K562 (cell line): ENCODE results near the gene DHRS3. TPM values are rescaled to one million over a fixed set of nuclear protein-coding genes. Genes with fewer than 3 reads are reported as not detected.

ENCODE experiments used
- ATF1 ChIP-seq, 2 experiments: fragments of 450-650 bp in 1 of 2; IDR thresholded peaks; 2 replicates each; pipeline ENCODE4 v1.6.1; 2016; ENCODE audit warnings: missing compliant biosample characterization in 1 of 2, missing genetic modification characterization in 1 of 2
- ETV5 ChIP-seq: sonication (generic); formaldehyde crosslinking; IDR thresholded peaks from 2 replicates; pipeline ENCODE4 v1.4.0; 2020; ENCODE audit warnings: low read depth, mild to moderate bottlenecking, missing genetic modification reagents
- FOXM1 ChIP-seq, 2 experiments: fragments of 450-650 bp in 1 of 2; sonication (generic) in 1 of 2; formaldehyde crosslinking in 1 of 2; IDR thresholded peaks; 2 replicates each; pipeline versions ENCODE4 v1.6.1 to v1.9.0; 2017 to 2022; ENCODE audit warnings: low read depth in 2 of 2, mild to moderate bottlenecking in 2 of 2, missing genetic modification reagents in 1 of 2, moderate library complexity in 1 of 2
- JUNB ChIP-seq: fragments of 450-650 bp; formaldehyde crosslinking; conservative IDR thresholded peaks from 2 replicates; pipeline ENCODE4 v1.4.0; 2020; ENCODE audit warnings: mild to moderate bottlenecking
- KDM1A ChIP-seq, 2 experiments: fragments of 450-650 bp; IDR thresholded peaks; 2 replicates each; pipeline ENCODE4 v1.6.1; 2016; ENCODE audit warnings: mild to moderate bottlenecking in 2 of 2
- ZFPM2 ChIP-seq: fragments of 250-450 bp; sonication (Bioruptor Pico); IDR thresholded peaks from 2 replicates; pipeline ENCODE4 v1.5.1; 2022; ENCODE audit warnings: mild to moderate bottlenecking
- ZNF431 ChIP-seq: sonication (generic); formaldehyde crosslinking; IDR thresholded peaks from 2 replicates; pipeline ENCODE4 v1.8.0; 2022; ENCODE audit warnings: mild to moderate bottlenecking, missing genetic modification reagents
- ZNF586 ChIP-seq: fragments of 450-650 bp; formaldehyde crosslinking; conservative IDR thresholded peaks from 2 replicates; pipeline ENCODE4 v1.4.0; 2020; ENCODE audit warnings: mild to moderate bottlenecking, moderate library complexity
- ZSCAN32 ChIP-seq: fragments of 450-650 bp; formaldehyde crosslinking; IDR thresholded peaks from 2 replicates; pipeline ENCODE4 v1.4.0; 2020; ENCODE audit warnings: mild to moderate bottlenecking, moderate library complexity
- polyA plus RNA-seq, 8 experiments: library from polyadenylated mRNA; depleted of rRNA in 4 of 8; stranded (reverse) in 5 of 8; unstranded in 3 of 8; fragments of >200 nt; fragmentation: Nextera tagmentation in 2 of 8; fragmentation: Illumina TruSeq in 1 of 8; extraction: Ambion mirVana in 2 of 8; extraction: Trizol in 1 of 8; gene quantifications; 2 replicates each; pipeline versions ENCODE4 v1.2.1 to v1.2.3, GENCODE V29; 2011 to 2014; ENCODE audit warnings: inconsistent platforms in 1 of 8, missing spikeins in 1 of 8
- total RNA-seq, 7 experiments: library from RNA; depleted of rRNA in 6 of 7; stranded (reverse); fragments of >200 nt in 6 of 7; fragmentation: Illumina TruSeq in 2 of 7; extraction: Trizol in 2 of 7; gene quantifications; 2 replicates each; pipeline versions ENCODE4 v1.2.1 to v1.2.3, GENCODE V29; 2011 to 2021; ENCODE audit warnings: low replicate concordance in 1 of 7
- TF ChIP-seq, protein P1 (sequence below): fragments of 250-450 bp; sonication (Bioruptor Pico); IDR thresholded peaks from 2 replicates; pipeline ENCODE4 v1.5.0; 2021
- TF ChIP-seq, protein P2 (sequence below): IDR thresholded peaks from 2 replicates; pipeline ENCODE4 v1.6.1; 2012; ENCODE audit warnings: low read depth, low read length, improper control_type of control experiment, borderline replicate concordance
- TF ChIP-seq, protein P3 (sequence below): sonication (generic); formaldehyde crosslinking; IDR thresholded peaks from 2 replicates; pipeline ENCODE4 v1.8.0; 2022; ENCODE audit warnings: mild to moderate bottlenecking, low read depth, missing genetic modification reagents
- TF ChIP-seq, protein P4 (sequence below): sonication (generic); formaldehyde crosslinking; IDR thresholded peaks from 2 replicates; pipeline ENCODE4 v1.8.0; 2022; ENCODE audit warnings: mild to moderate bottlenecking, missing genetic modification reagents
- TF ChIP-seq, protein P5 (sequence below): sonication (generic); formaldehyde crosslinking; IDR thresholded peaks from 2 replicates; pipeline ENCODE4 v1.8.1; 2023; ENCODE audit warnings: mild to moderate bottlenecking, missing genetic modification reagents

DHRS3 gene
- total and polyA plus RNA-seq, 9 of the 15 experiments (the other 6 are each of a cell fraction or from before 2014, with no cell fraction given): 21.0 to 116 (median 58.7) TPM

DNA sequence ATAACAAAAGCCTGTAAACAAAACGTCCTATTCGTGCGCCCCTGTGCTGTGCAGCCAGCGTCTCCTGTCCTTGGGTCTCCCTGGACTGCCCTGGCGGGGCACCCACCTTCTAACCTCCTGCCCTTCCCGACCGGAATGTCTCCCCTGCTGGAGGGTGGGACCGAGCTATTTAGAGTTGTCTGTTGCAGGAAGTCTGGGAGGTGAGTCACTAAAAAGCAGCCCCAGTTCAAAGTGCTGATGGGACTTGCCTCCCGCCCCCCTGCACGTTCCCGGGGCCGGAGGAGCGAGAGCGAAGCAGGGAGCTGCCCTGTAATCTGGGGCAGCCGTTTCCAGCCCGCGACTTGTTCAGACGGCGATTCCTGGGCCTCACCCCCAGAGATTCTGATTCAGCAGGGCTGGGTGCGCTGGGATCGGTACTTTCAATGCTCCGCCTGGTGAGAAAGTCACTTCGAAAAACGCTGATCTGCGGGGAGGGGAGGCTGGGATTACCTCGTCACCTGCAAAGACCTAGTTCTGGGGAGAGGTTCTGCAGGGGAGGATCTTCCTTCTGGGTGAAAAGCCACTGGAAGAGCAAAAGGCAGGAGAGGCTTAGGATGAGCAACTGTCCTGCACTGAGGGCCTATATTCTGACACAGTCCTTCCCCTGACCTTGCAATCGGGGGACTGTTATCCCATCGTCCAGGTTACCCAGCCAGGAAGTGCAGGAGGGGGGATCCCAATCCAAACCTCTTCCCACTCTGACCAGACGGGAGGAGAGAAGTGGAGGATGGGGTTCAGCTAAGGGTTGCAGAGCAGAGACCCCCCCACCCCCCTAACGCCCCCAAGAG lies 1.2 kb upstream of the DHRS3 start (continued):
- TF ChIP-seq, protein P1, sequence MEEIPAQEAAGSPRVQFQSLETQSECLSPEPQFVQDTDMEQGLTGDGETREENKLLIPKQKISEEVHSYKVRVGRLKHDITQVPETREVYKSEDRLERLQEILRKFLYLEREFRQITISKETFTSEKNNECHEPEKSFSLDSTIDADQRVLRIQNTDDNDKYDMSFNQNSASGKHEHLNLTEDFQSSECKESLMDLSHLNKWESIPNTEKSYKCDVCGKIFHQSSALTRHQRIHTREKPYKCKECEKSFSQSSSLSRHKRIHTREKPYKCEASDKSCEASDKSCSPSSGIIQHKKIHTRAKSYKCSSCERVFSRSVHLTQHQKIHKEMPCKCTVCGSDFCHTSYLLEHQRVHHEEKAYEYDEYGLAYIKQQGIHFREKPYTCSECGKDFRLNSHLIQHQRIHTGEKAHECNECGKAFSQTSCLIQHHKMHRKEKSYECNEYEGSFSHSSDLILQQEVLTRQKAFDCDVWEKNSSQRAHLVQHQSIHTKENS (CRISPR knock-in tag): no peak
- TF ChIP-seq FOXM1 (IDR thresholded peaks at IDR 0.05; ENCODE audit: low read depth) (no peak), FOXM1 (CRISPR knock-in tag; IDR thresholded peaks at IDR 0.05; ENCODE audit: low read depth) (no peak), KDM1A (IDR thresholded peaks at IDR 0.05) (peak in 1 of 2 experiments; percentile 60; a peak in 2 of 4 replicates), ATF1 (CRISPR knock-in tag; IDR thresholded peaks at IDR 0.05) (no peak), ATF1 (tag; IDR thresholded peaks at IDR 0.05) (peak; percentile 9; the same call in 1 of the 2 replicates), JUNB (CRISPR knock-in tag) (no peak), ZFPM2 (CRISPR knock-in tag) (no peak), ZNF431 (CRISPR knock-in tag) (no peak), ZSCAN32 (CRISPR knock-in tag) (no peak), ZNF586 (CRISPR knock-in tag) (no peak), ETV5 (CRISPR knock-in tag) (peak; percentile 67)
- TF ChIP-seq, protein P2, sequence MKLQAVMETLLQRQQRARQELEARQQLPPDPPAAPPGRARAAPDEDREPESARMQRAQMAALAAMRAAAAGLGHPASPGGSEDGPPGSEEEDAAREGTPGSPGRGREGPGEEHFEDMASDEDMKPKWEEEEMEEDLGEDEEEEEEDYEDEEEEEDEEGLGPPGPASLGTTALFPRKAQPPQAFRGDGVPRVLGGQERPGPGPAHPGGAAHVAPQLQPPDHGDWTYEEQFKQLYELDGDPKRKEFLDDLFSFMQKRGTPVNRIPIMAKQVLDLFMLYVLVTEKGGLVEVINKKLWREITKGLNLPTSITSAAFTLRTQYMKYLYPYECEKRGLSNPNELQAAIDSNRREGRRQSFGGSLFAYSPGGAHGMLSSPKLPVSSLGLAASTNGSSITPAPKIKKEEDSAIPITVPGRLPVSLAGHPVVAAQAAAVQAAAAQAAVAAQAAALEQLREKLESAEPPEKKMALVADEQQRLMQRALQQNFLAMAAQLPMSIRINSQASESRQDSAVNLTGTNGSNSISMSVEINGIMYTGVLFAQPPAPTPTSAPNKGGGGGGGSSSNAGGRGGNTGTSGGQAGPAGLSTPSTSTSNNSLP: no peak
- TF ChIP-seq, protein P3, sequence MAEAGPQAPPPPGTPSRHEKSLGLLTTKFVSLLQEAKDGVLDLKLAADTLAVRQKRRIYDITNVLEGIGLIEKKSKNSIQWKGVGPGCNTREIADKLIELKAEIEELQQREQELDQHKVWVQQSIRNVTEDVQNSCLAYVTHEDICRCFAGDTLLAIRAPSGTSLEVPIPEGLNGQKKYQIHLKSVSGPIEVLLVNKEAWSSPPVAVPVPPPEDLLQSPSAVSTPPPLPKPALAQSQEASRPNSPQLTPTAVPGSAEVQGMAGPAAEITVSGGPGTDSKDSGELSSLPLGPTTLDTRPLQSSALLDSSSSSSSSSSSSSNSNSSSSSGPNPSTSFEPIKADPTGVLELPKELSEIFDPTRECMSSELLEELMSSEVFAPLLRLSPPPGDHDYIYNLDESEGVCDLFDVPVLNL (CRISPR knock-in tag): no peak
- TF ChIP-seq, protein P4, sequence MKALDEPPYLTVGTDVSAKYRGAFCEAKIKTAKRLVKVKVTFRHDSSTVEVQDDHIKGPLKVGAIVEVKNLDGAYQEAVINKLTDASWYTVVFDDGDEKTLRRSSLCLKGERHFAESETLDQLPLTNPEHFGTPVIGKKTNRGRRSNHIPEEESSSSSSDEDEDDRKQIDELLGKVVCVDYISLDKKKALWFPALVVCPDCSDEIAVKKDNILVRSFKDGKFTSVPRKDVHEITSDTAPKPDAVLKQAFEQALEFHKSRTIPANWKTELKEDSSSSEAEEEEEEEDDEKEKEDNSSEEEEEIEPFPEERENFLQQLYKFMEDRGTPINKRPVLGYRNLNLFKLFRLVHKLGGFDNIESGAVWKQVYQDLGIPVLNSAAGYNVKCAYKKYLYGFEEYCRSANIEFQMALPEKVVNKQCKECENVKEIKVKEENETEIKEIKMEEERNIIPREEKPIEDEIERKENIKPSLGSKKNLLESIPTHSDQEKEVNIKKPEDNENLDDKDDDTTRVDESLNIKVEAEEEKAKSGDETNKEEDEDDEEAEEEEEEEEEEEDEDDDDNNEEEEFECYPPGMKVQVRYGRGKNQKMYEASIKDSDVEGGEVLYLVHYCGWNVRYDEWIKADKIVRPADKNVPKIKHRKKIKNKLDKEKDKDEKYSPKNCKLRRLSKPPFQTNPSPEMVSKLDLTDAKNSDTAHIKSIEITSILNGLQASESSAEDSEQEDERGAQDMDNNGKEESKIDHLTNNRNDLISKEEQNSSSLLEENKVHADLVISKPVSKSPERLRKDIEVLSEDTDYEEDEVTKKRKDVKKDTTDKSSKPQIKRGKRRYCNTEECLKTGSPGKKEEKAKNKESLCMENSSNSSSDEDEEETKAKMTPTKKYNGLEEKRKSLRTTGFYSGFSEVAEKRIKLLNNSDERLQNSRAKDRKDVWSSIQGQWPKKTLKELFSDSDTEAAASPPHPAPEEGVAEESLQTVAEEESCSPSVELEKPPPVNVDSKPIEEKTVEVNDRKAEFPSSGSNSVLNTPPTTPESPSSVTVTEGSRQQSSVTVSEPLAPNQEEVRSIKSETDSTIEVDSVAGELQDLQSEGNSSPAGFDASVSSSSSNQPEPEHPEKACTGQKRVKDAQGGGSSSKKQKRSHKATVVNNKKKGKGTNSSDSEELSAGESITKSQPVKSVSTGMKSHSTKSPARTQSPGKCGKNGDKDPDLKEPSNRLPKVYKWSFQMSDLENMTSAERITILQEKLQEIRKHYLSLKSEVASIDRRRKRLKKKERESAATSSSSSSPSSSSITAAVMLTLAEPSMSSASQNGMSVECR (CRISPR knock-in tag): no peak
- TF ChIP-seq, protein P5, sequence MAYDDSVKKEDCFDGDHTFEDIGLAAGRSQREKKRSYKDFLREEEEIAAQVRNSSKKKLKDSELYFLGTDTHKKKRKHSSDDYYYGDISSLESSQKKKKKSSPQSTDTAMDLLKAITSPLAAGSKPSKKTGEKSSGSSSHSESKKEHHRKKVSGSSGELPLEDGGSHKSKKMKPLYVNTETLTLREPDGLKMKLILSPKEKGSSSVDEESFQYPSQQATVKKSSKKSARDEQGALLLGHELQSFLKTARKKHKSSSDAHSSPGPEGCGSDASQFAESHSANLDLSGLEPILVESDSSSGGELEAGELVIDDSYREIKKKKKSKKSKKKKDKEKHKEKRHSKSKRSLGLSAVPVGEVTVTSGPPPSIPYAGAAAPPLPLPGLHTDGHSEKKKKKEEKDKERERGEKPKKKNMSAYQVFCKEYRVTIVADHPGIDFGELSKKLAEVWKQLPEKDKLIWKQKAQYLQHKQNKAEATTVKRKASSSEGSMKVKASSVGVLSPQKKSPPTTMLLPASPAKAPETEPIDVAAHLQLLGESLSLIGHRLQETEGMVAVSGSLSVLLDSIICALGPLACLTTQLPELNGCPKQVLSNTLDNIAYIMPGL (CRISPR knock-in tag): no peak; the same call in 1 of the 2 replicates
